ENCODE measurements around the gene FSTL4.

The FSTL4 gene

DNA sequence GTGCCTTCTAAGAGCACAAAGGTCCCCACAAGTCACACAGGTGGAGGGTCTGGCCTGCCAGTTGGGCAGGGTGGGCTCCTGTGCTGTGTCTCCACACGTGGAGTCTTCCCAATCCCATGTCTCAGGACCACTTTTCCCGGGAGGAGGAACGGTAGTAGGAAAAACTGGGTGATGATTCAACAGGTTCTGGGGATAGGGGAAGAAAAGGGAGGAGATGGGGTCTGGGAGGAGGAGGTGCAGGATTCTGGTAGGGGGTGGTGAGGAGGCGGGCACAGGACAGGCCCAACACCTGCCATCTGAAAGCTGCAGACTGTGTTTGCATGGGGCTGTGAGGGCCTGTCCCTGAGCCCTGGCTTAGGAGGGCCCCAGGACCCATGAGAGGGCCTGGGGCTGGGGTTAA, 345.4 kb downstream of the FSTL4 start:
- Histone ChIP-seq H3K4me1 (ENCODE audit: control insufficient read depth, insufficient read depth, low read length) (no peaks in the 10 kb centered on the region), H3K9me3 (ENCODE audit: control insufficient read depth in 2 of 2, low read length in 2 of 2) (no peaks in the 10 kb centered on the region), H3K9ac (ENCODE audit: low read length in 2 of 2) (no peak overlapping the region), H3K27ac (ENCODE audit: low read length) (no peak overlapping the region), H3K36me3 (ENCODE audit: control insufficient read depth in 2 of 2, insufficient read depth in 2 of 2, low read length in 2 of 2) (no peaks in the 10 kb centered on the region), H3K4me3 (ENCODE audit: low read length in 2 of 2) (no peak overlapping the region), H3K27me3 (ENCODE audit: control insufficient read depth in 1 of 2, insufficient read depth in 2 of 2, low read length in 2 of 2) (peaks cover 0 to 4% of the 10 kb centered on the region in 2 donors)

GRCh38 chr5:133266527-133266878, 345.8 kb downstream of the FSTL4 start:
- Histone ChIP-seq H3K27me3 (ENCODE audit: control insufficient read depth in 1 of 2, insufficient read depth in 2 of 2, low read length in 2 of 2) (peaks cover 0 to 4% of the 10 kb centered on the region in 2 donors), H3K9me3 (ENCODE audit: control insufficient read depth in 2 of 2, low read length in 2 of 2) (no peaks in the 10 kb centered on the region), H3K4me1 (ENCODE audit: control insufficient read depth, insufficient read depth, low read length) (no peaks in the 10 kb centered on the region), H3K36me3 (ENCODE audit: control insufficient read depth in 2 of 2, insufficient read depth in 2 of 2, low read length in 2 of 2) (no peaks in the 10 kb centered on the region), H3K27ac (ENCODE audit: low read length) (no peak overlapping the region), H3K4me3 (ENCODE audit: low read length in 2 of 2) (no peak overlapping the region), H3K9ac (ENCODE audit: low read length in 2 of 2) (no peak overlapping the region)

DNA sequence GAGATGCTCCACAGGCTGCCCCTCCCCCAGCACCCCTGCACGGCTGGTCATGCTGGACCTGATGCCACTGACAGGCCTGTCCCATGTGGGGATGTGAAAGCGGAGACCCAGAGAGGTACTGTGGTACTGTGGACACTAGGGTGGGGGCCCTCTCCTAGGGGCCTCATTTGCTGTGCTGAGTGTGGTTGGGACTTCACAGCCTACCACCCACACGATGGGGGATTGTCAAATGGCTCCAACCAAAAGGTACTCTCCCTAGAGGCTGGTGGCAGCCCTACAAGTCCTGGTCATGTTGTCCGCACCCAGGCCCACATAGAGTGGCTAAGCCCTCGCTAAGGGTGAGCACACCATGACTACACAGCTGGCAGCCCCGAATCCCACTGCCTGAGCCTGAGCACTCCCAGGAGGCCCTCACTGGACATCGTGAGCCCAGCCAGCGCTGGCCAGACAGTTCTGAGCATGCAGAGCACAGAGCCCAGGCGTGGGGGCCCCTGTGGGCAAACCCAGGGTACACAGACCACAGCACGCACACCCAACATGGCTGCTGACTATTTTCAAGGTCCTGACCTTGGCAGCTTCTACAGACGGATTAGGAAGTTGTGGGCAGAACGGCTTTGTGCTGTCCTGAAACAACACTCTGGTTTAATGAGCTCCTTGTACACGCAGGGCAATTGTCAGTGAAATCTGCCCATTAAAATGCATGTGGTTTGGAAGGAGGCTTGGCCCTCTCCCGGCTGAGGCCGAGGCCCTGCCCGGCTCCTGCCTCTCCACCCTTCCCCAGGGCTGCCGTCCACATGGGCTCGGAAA, 346.4 kb downstream of the FSTL4 start:
- no peaks in the 10 kb centered on the region for H3K4me1 ChIP-seq (ENCODE audit: control insufficient read depth, insufficient read depth, low read length)
- H3K36me3 ChIP-seq (ENCODE audit: control insufficient read depth in 2 of 2, insufficient read depth in 2 of 2, low read length in 2 of 2), result no peaks in the 10 kb centered on the region
- H3K9ac ChIP-seq (ENCODE audit: low read length in 2 of 2), result no peak overlapping the region
- no peaks in the 10 kb centered on the region for H3K9me3 ChIP-seq (ENCODE audit: control insufficient read depth in 2 of 2, low read length in 2 of 2)
- peaks cover 0 to 4% of the 10 kb centered on the region in 2 donors for H3K27me3 ChIP-seq (ENCODE audit: control insufficient read depth in 1 of 2, insufficient read depth in 2 of 2, low read length in 2 of 2)
- H3K4me3 ChIP-seq (ENCODE audit: low read length in 2 of 2), result no peak overlapping the region
- no peak overlapping the region for H3K27ac ChIP-seq (ENCODE audit: low read length)

DNA sequence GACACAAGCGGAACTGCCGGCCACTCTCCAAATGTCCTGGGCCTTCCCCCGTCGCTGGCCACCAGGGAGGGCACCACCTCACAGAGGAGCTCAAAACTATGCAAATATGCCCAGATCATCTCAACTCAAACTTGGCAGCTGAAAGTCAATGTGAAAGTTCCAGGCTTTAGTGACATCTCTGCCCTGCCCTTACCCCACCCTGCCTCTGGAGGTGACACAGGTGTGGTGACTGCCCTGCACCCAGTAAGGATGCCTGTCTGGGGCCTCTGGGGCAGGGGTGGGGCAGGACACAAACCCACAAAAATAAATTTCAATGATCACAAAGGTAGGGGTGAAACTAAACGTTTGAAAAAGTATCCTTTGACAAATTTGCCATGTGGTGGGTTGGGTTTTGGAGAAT, 347.1 kb downstream of the FSTL4 start:
- H3K27me3 ChIP-seq (ENCODE audit: control insufficient read depth in 1 of 2, insufficient read depth in 2 of 2, low read length in 2 of 2), result peaks cover 0 to 4% of the 10 kb centered on the region in 2 donors
- H3K27ac ChIP-seq (ENCODE audit: low read length), result no peak overlapping the region
- H3K4me1 ChIP-seq (ENCODE audit: control insufficient read depth, insufficient read depth, low read length), result no peaks in the 10 kb centered on the region
- H3K9ac ChIP-seq (ENCODE audit: low read length in 2 of 2), result no peak overlapping the region
- H3K4me3 ChIP-seq (ENCODE audit: low read length in 2 of 2), result no peak overlapping the region
- H3K9me3 ChIP-seq (ENCODE audit: control insufficient read depth in 2 of 2, low read length in 2 of 2), result no peaks in the 10 kb centered on the region
- no peaks in the 10 kb centered on the region for H3K36me3 ChIP-seq (ENCODE audit: control insufficient read depth in 2 of 2, insufficient read depth in 2 of 2, low read length in 2 of 2)

GRCh38 chr5:133262690-133263089, 349.7 kb downstream of the FSTL4 start:
- no peak overlapping the region for H3K27ac ChIP-seq (ENCODE audit: low read length)

GRCh38 chr5:133261993-133262392, 350.3 kb downstream of the FSTL4 start:
- Histone ChIP-seq H3K27me3 (ENCODE audit: control insufficient read depth in 1 of 2, insufficient read depth in 2 of 2, low read length in 2 of 2) (peaks cover 0 to 4% of the 10 kb centered on the region in 2 donors), H3K9ac (ENCODE audit: low read length in 2 of 2) (no peak overlapping the region), H3K4me1 (ENCODE audit: control insufficient read depth, insufficient read depth, low read length) (no peaks in the 10 kb centered on the region), H3K9me3 (ENCODE audit: control insufficient read depth in 2 of 2, low read length in 2 of 2) (no peaks in the 10 kb centered on the region), H3K27ac (ENCODE audit: low read length) (no peak overlapping the region), H3K4me3 (ENCODE audit: low read length in 2 of 2) (no peak overlapping the region), H3K36me3 (ENCODE audit: control insufficient read depth in 2 of 2, insufficient read depth in 2 of 2, low read length in 2 of 2) (no peaks in the 10 kb centered on the region)

More at GRCh38 chr5:133262690-133263089, 349.7 kb downstream of the FSTL4 start:
- Histone ChIP-seq H3K4me1 (ENCODE audit: control insufficient read depth, insufficient read depth, low read length) (no peaks in the 10 kb centered on the region), H3K9me3 (ENCODE audit: control insufficient read depth in 2 of 2, low read length in 2 of 2) (no peaks in the 10 kb centered on the region), H3K27me3 (ENCODE audit: control insufficient read depth in 1 of 2, insufficient read depth in 2 of 2, low read length in 2 of 2) (peaks cover 0 to 4% of the 10 kb centered on the region in 2 donors), H3K9ac (ENCODE audit: low read length in 2 of 2) (no peak overlapping the region), H3K36me3 (ENCODE audit: control insufficient read depth in 2 of 2, insufficient read depth in 2 of 2, low read length in 2 of 2) (no peaks in the 10 kb centered on the region), H3K4me3 (ENCODE audit: low read length in 2 of 2) (no peak overlapping the region)

DNA sequence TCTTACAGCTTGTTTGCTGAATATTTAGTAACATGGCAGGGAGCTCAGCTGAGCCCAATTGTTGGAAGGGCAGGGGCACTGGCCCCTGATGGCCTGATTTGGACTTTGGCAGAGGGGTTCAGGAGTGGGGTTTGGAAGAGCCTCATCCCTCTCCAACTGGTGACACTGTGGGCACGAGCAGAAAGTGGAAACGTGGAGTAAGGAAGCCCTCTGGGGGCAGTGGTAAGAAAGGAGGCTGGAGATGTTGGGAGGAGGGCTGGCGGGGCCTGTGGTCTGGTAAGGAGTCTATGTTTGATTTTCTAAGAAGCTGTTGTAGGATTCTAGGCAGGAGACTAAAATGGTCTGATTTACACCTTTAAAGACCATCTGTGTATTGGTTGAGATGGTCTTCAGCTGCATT, 351.6 kb downstream of the FSTL4 start:
- H3K4me3 ChIP-seq (ENCODE audit: low read length in 2 of 2), result no peak overlapping the region
- peaks cover 0 to 2% of the 10 kb centered on the region in 2 donors for H3K27me3 ChIP-seq (ENCODE audit: control insufficient read depth in 1 of 2, insufficient read depth in 2 of 2, low read length in 2 of 2)
- H3K9me3 ChIP-seq (ENCODE audit: control insufficient read depth in 2 of 2, low read length in 2 of 2), result no peaks in the 10 kb centered on the region
- no peaks in the 10 kb centered on the region for H3K36me3 ChIP-seq (ENCODE audit: control insufficient read depth in 2 of 2, insufficient read depth in 2 of 2, low read length in 2 of 2)
- no peak overlapping the region for H3K27ac ChIP-seq (ENCODE audit: low read length)
- no peaks in the 10 kb centered on the region for H3K4me1 ChIP-seq (ENCODE audit: control insufficient read depth, insufficient read depth, low read length)
- no peak overlapping the region for H3K9ac ChIP-seq (ENCODE audit: low read length in 2 of 2)

- peaks cover 0 to 2% of the 10 kb centered on the region in 2 donors for H3K27me3 ChIP-seq (ENCODE audit: control insufficient read depth in 1 of 2, insufficient read depth in 2 of 2, low read length in 2 of 2)
These were observed 352.9 kb downstream of the FSTL4 start for GRCh38 chr5:133259199-133259997.

GRCh38 chr5:133257977-133258376, 354.4 kb downstream of the FSTL4 start:
- H3K27ac ChIP-seq (ENCODE audit: low read length), result no peak overlapping the region
- no peak overlapping the region for H3K4me3 ChIP-seq (ENCODE audit: low read length in 2 of 2)

More at GRCh38 chr5:133259199-133259997, 352.9 kb downstream of the FSTL4 start:
- no peaks in the 10 kb centered on the region for H3K4me1 ChIP-seq (ENCODE audit: control insufficient read depth, insufficient read depth, low read length)
- H3K4me3 ChIP-seq (ENCODE audit: low read length in 2 of 2), result no peak overlapping the region
- H3K36me3 ChIP-seq (ENCODE audit: control insufficient read depth in 2 of 2, insufficient read depth in 2 of 2, low read length in 2 of 2), result no peaks in the 10 kb centered on the region
- no peak overlapping the region for H3K9ac ChIP-seq (ENCODE audit: low read length in 2 of 2)
- H3K9me3 ChIP-seq (ENCODE audit: control insufficient read depth in 2 of 2, low read length in 2 of 2), result no peaks in the 10 kb centered on the region
- no peak overlapping the region for H3K27ac ChIP-seq (ENCODE audit: low read length)

GRCh38 chr5:133256276-133256675, 356.1 kb downstream of the FSTL4 start:
- H3K4me3 ChIP-seq (ENCODE audit: low read length in 2 of 2), result no peak overlapping the region
- H3K4me1 ChIP-seq (ENCODE audit: control insufficient read depth, insufficient read depth, low read length), result no peaks in the 10 kb centered on the region
- H3K27ac ChIP-seq (ENCODE audit: low read length), result no peak overlapping the region
- H3K27me3 ChIP-seq (ENCODE audit: control insufficient read depth in 1 of 2, insufficient read depth in 2 of 2, low read length in 2 of 2), result no peaks in the 10 kb centered on the region
- H3K9ac ChIP-seq (ENCODE audit: low read length in 2 of 2), result no peak overlapping the region
- no peaks in the 10 kb centered on the region for H3K36me3 ChIP-seq (ENCODE audit: control insufficient read depth in 2 of 2, insufficient read depth in 2 of 2, low read length in 2 of 2)
- H3K9me3 ChIP-seq (ENCODE audit: control insufficient read depth in 2 of 2, low read length in 2 of 2), result no peaks in the 10 kb centered on the region

More at GRCh38 chr5:133257977-133258376, 354.4 kb downstream of the FSTL4 start:
- Histone ChIP-seq H3K9ac (ENCODE audit: low read length in 2 of 2) (no peak overlapping the region), H3K9me3 (ENCODE audit: control insufficient read depth in 2 of 2, low read length in 2 of 2) (no peaks in the 10 kb centered on the region), H3K36me3 (ENCODE audit: control insufficient read depth in 2 of 2, insufficient read depth in 2 of 2, low read length in 2 of 2) (no peaks in the 10 kb centered on the region), H3K27me3 (ENCODE audit: control insufficient read depth in 1 of 2, insufficient read depth in 2 of 2, low read length in 2 of 2) (no peaks in the 10 kb centered on the region), H3K4me1 (ENCODE audit: control insufficient read depth, insufficient read depth, low read length) (no peaks in the 10 kb centered on the region)

GRCh38 chr5:133254803-133255202, 357.5 kb downstream of the FSTL4 start:
- Histone ChIP-seq H3K36me3 (ENCODE audit: control insufficient read depth in 2 of 2, insufficient read depth in 2 of 2, low read length in 2 of 2) (no peaks in the 10 kb centered on the region), H3K9me3 (ENCODE audit: control insufficient read depth in 2 of 2, low read length in 2 of 2) (no peaks in the 10 kb centered on the region), H3K9ac (ENCODE audit: low read length in 2 of 2) (no peak overlapping the region), H3K27me3 (ENCODE audit: control insufficient read depth in 1 of 2, insufficient read depth in 2 of 2, low read length in 2 of 2) (no peaks in the 10 kb centered on the region), H3K27ac (ENCODE audit: low read length) (no peak overlapping the region), H3K4me1 (ENCODE audit: control insufficient read depth, insufficient read depth, low read length) (no peaks in the 10 kb centered on the region), H3K4me3 (ENCODE audit: low read length in 2 of 2) (no peak overlapping the region)

All from stomach smooth muscle (tissue), 2 donors.